HepG2 (cell line): ENCODE results near the gene CEP120. TPM values are rescaled to one million over a fixed set of nuclear protein-coding genes. Genes with fewer than 3 reads are reported as not detected.

Source experiments
- ATAC-seq: fragments of 200-7000 bp; cut with Tn5 transposase; 3 replicates; pipeline ENCODE4 v1.9.1; 2020; ENCODE audit warnings: mild to moderate bottlenecking, moderate library complexity
- BruUV-seq: library from RNA; stranded (reverse); fragments of 400-500 nt; replicated peaks from 2 replicates; lab custom pipeline; 2021; lab: Mats Ljungman, UMichigan
- CTCF ChIA-PET: fragments of 300-600 bp; formaldehyde crosslinking; extraction: SDS; loops from one replicate; lab custom pipeline; 2021; ENCODE audit warnings: low total read pairs, inconsistent platforms, low intra/inter-chr PET ratio; lab: Yijun Ruan, JAX
- POLR2A ChIA-PET: fragments of 350-600 bp; sonication (Branson Sonifier 250); formaldehyde crosslinking; loops from one replicate; lab custom pipeline; 2020; ENCODE audit warnings: antibody characterized with exemption, inconsistent platforms; lab: Yijun Ruan, JAX
- DNase-seq: peaks from one replicate; pipeline ENCODE4 v3.0.0-alpha.2; 2015; ENCODE audit warnings: low spot score
- FAIRE-seq: peaks from 3 replicates; lab custom pipeline; 2011; peaks lifted over from hg19 to GRCh38; lab: Jason Lieb, UNC
- H2AFZ ChIP-seq: one replicate; pipeline ENCODE4 v1.6.1; 2011; ENCODE audit warnings: low read length, inconsistent platforms
- H3K27ac ChIP-seq: fragments of 300-600 bp; 3 replicates; pipeline ENCODE4 v1.8.0; 2011; ENCODE audit warnings: mixed run types, mild to moderate bottlenecking, mixed read lengths, low read length, inconsistent platforms; ENCODE audit not compliant: insufficient read depth; ENCODE audit errors: extremely low read length
- H3K27me3 ChIP-seq, 2 experiments: fragments of 200-600 bp in 1 of 2; 2 replicates in 1 of 2; 3 replicates in 1 of 2; pipeline versions ENCODE4 v1.6.0 to v1.8.0; 2011; ENCODE audit warnings: low read length in 2 of 2, mild to moderate bottlenecking in 2 of 2, moderate library complexity in 2 of 2, inconsistent platforms in 1 of 2; ENCODE audit not compliant: insufficient read depth in 2 of 2, control insufficient read depth in 1 of 2
- H3K36me3 ChIP-seq, 2 experiments: fragments of 200-600 bp in 1 of 2; replicated peaks in 1 of 2; 2 replicates in 1 of 2; 3 replicates in 1 of 2; pipeline versions ENCODE4 v1.5.1 to v1.8.0; 2011; ENCODE audit warnings: low read length in 2 of 2, inconsistent platforms in 1 of 2; ENCODE audit not compliant: insufficient read depth in 2 of 2, control insufficient read depth in 1 of 2
- H3K4me1 ChIP-seq: 2 replicates; pipeline ENCODE4 v1.5.1; 2012; ENCODE audit warnings: low read length, inconsistent platforms; ENCODE audit not compliant: insufficient read depth
- H3K4me2 ChIP-seq: 2 replicates; pipeline ENCODE4 v1.6.0; 2011; ENCODE audit warnings: low read depth, low read length, inconsistent platforms
- H3K4me3 ChIP-seq, 3 experiments: fragments of 200-600 bp in 1 of 3; sonication (generic), shearing (Covaris generic) in 1 of 3; replicated peaks in 1 of 3; 2 replicates each; pipeline ENCODE4 v1.5.1; 2011 to 2016; ENCODE audit warnings: low read length in 3 of 3, inconsistent platforms in 2 of 3, low read depth in 2 of 3, mild to moderate bottlenecking in 2 of 3, control low read depth in 1 of 3, mixed read lengths in 1 of 3; ENCODE audit not compliant: insufficient read depth in 1 of 3
- H3K79me2 ChIP-seq: one replicate; pipeline ENCODE4 v1.6.1; 2011; ENCODE audit warnings: low read length, inconsistent platforms; ENCODE audit not compliant: insufficient read depth
- H3K9ac ChIP-seq: 2 replicates; pipeline ENCODE4 v1.6.0; 2011; ENCODE audit warnings: mild to moderate bottlenecking, low read depth, low read length, inconsistent platforms; ENCODE audit not compliant: insufficient read depth
- H3K9me3 ChIP-seq: 2 replicates; pipeline ENCODE4 v1.5.1; 2012; ENCODE audit warnings: mild to moderate bottlenecking, low read length
- H4K20me1 ChIP-seq: 2 replicates; pipeline ENCODE4 v1.6.0; 2011; ENCODE audit warnings: inconsistent platforms, mild to moderate bottlenecking, low read length, moderate library complexity; ENCODE audit not compliant: insufficient read depth
- GTF3A ChIP-seq: sonication (generic); formaldehyde crosslinking; conservative IDR thresholded peaks from 2 replicates; pipeline ENCODE4 v1.4.0; 2020; ENCODE audit warnings: mild to moderate bottlenecking, missing genetic modification reagents
- HNF1B ChIP-seq: sonication (generic); formaldehyde crosslinking; IDR thresholded peaks from 2 replicates; pipeline ENCODE4 v1.5.1; 2020; ENCODE audit warnings: mild to moderate bottlenecking, moderate library complexity, missing genetic modification reagents
- NCOA1 ChIP-seq: sonication (generic); formaldehyde crosslinking; IDR thresholded peaks from 2 replicates; pipeline ENCODE4 v1.9.0; 2021; ENCODE audit warnings: missing genetic modification reagents
- POGZ ChIP-seq: sonication (generic); formaldehyde crosslinking; IDR thresholded peaks from 2 replicates; pipeline ENCODE4 v1.4.0; 2020; ENCODE audit warnings: mild to moderate bottlenecking, missing genetic modification reagents
- PRDM15 ChIP-seq: sonication (generic); formaldehyde crosslinking; IDR thresholded peaks from 2 replicates; pipeline ENCODE4 v1.4.0; 2020; ENCODE audit warnings: missing genetic modification reagents
- ZMAT3 ChIP-seq: sonication (generic); formaldehyde crosslinking; conservative IDR thresholded peaks from 2 replicates; pipeline ENCODE4 v1.7.0; 2021; ENCODE audit warnings: missing genetic modification reagents
- ZNF549 ChIP-seq: sonication (generic); formaldehyde crosslinking; IDR thresholded peaks from 2 replicates; pipeline ENCODE4 v1.5.0; 2020; ENCODE audit warnings: missing genetic modification reagents
- ZNF687 ChIP-seq: sonication (generic); formaldehyde crosslinking; IDR thresholded peaks from 2 replicates; pipeline ENCODE4 v1.5.1; 2020; ENCODE audit warnings: mild to moderate bottlenecking, missing genetic modification reagents, moderate library complexity
- ZNF740 ChIP-seq: sonication (generic); formaldehyde crosslinking; IDR thresholded peaks from 2 replicates; pipeline ENCODE4 v1.4.0; 2020; ENCODE audit warnings: missing genetic modification reagents
- ZNF800 ChIP-seq: sonication (generic); formaldehyde crosslinking; IDR thresholded peaks from 2 replicates; pipeline ENCODE4 v1.4.0; 2020; ENCODE audit warnings: missing genetic modification reagents
- ZNF839 ChIP-seq: sonication (generic); formaldehyde crosslinking; IDR thresholded peaks from 2 replicates; pipeline ENCODE4 v1.4.0; 2020; ENCODE audit warnings: missing genetic modification reagents, mild to moderate bottlenecking, borderline replicate concordance
- WGBS: methylation state at CpG from one replicate; pipeline ENCODE4 v1.1.6; 2017; ENCODE audit warnings: low lambda C conversion rate; 5-methylcytosine and 5-hydroxymethylcytosine counted together
- in situ Hi-C: cut with HindIII; loops from 2 replicates; pipeline ENCODE4 v1.10.0; 2017; ENCODE audit warnings: low pct_unique_long_range_greater_than_20kb; ENCODE audit not compliant: extremely low pct_ligation_motif_present
- intact Hi-C: fragments of 100-400 bp; cut with micrococcal nuclease; formaldehyde crosslinking; loops from one replicate; pipeline ENCODE4 v1.10.0; 2022; ENCODE audit not compliant: unreplicated experiment
- polyA plus RNA-seq, 8 experiments: library from polyadenylated mRNA; depleted of rRNA in 3 of 8; stranded (reverse) in 7 of 8; unstranded in 1 of 8; fragments of >200 nt; fragmentation: Illumina TruSeq in 4 of 8; extraction: Trizol in 4 of 8; gene quantifications; 2 replicates each; pipeline versions ENCODE4 v1.2.1 to v1.2.3, GENCODE V29; 2011 to 2016; ENCODE audit warnings: low read depth in 4 of 8, missing spikeins in 1 of 8, mixed read lengths in 1 of 8; ENCODE audit not compliant: insufficient read depth in 1 of 8
- total RNA-seq, 5 experiments: library from RNA; depleted of rRNA; stranded (reverse); fragments of >200 nt; fragmentation: Illumina TruSeq; extraction: Trizol; gene quantifications; 2 replicates each; pipeline ENCODE4 v1.2.3, GENCODE V29; 2016; ENCODE audit warnings: low read depth in 1 of 5

Gene CEP120
- total and polyA plus RNA-seq, 2 of the 13 experiments (the other 11 are each of a cell fraction or from before 2014, with no cell fraction given), result 8.0 to 14.7 TPM

GRCh38 chr5:123438902-123439301, 15.7 kb upstream of the CEP120 start (continued):
- no peak for TF ChIP-seq HNF1B (CRISPR knock-in tag)

- H2AFZ ChIP-seq, result no peak overlapping the region
- H4K20me1 ChIP-seq, result no peaks in the 10 kb centered on the region
- no peaks in the 10 kb centered on the region for H3K36me3 ChIP-seq
- peaks cover 0 to 3% of the 10 kb centered on the region in 2 experiments; a peak in 1 of 5 replicates for H3K27me3 ChIP-seq
- no TSS peak for BruUV-seq
- FAIRE-seq (no peak), DNase-seq (no peak), ATAC-seq (no peak)
- H3K4me2 ChIP-seq, result no peak overlapping the region
- H3K27ac ChIP-seq, result no peak overlapping the region
- H3K9me3 ChIP-seq, result no peaks in the 10 kb centered on the region
- no peak overlapping the region for H3K4me3 ChIP-seq
- in situ Hi-C loops (no loop called here), intact Hi-C loops (no loop called here)
- WGBS, result 11% methylated on average over 2 of the region's 2 CpGs
- no peaks in the 10 kb centered on the region for H3K79me2 ChIP-seq
- CTCF ChIA-PET, result no interaction called here
- no peaks in the 10 kb centered on the region for H3K4me1 ChIP-seq
- no peak overlapping the region for H3K9ac ChIP-seq
- POLR2A ChIA-PET, result no interaction called here
- TF ChIP-seq ZNF740 (CRISPR knock-in tag) (no peak), POGZ (CRISPR knock-in tag) (no peak), PRDM15 (CRISPR knock-in tag) (no peak), ZNF839 (CRISPR knock-in tag) (no peak), ZNF687 (CRISPR knock-in tag) (no peak), ZNF800 (CRISPR knock-in tag) (no peak), ZMAT3 (no peak), ZNF549 (CRISPR knock-in tag) (no peak), NCOA1 (CRISPR knock-in tag) (no peak), GTF3A (CRISPR knock-in tag) (no peak)
Measured at GRCh38 chr5:123438244-123438643, 15.0 kb upstream of the CEP120 start.
